GM12872 (cell line): ENCODE measurements around the gene PTPRN2.

Experiments used
- CTCF ChIP-seq: IDR thresholded peaks from 3 replicates; pipeline ENCODE4 v1.5.1; 2011; ENCODE audit warnings: low read depth, mild to moderate bottlenecking, low read length, moderate library complexity; ENCODE audit not compliant: insufficient read depth

PTPRN2 gene

DNA sequence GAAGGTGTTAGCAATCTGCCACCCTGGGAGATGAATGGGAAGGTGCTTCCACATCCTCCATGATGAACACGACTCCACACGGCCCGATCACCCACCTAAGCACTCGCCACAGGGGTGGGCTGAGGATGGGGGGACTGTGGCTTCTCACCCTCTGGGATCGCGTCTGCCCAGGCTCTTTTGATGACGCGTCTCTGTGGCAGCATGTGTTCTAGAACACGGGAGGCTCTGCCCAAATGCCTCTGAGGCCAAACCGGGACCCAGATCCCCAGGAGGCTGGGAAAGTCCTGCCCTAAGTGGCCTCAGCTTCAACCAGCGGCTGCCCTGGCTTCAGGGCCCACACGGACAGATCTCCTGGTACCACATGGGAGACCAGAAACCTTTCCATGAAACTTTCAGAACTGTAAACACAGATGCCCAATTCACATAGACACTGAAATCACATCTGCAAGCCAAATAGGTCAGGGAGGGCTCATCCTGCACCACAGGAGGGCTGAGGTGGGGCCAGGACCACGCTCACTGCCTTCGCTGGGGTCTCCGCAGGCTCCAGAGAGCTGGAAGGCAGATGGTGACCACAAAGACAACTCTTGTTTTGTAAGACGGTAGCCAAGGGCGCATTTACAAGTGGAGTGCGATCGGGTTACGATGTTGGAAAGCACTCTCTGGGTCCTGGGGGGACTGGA lies 200.6 kb downstream of the PTPRN2 start:
- no peak for TF ChIP-seq CTCF

GRCh38 chr7:158386355-158386618 lies 201.3 kb downstream of the PTPRN2 start:
- no peak for TF ChIP-seq CTCF

- no peak for TF ChIP-seq CTCF
Measured at GRCh38 chr7:158384746-158385145, 202.9 kb downstream of the PTPRN2 start.

- no peak for TF ChIP-seq CTCF
Measured at GRCh38 chr7:158383665-158384064, 204.0 kb downstream of the PTPRN2 start.

DNA sequence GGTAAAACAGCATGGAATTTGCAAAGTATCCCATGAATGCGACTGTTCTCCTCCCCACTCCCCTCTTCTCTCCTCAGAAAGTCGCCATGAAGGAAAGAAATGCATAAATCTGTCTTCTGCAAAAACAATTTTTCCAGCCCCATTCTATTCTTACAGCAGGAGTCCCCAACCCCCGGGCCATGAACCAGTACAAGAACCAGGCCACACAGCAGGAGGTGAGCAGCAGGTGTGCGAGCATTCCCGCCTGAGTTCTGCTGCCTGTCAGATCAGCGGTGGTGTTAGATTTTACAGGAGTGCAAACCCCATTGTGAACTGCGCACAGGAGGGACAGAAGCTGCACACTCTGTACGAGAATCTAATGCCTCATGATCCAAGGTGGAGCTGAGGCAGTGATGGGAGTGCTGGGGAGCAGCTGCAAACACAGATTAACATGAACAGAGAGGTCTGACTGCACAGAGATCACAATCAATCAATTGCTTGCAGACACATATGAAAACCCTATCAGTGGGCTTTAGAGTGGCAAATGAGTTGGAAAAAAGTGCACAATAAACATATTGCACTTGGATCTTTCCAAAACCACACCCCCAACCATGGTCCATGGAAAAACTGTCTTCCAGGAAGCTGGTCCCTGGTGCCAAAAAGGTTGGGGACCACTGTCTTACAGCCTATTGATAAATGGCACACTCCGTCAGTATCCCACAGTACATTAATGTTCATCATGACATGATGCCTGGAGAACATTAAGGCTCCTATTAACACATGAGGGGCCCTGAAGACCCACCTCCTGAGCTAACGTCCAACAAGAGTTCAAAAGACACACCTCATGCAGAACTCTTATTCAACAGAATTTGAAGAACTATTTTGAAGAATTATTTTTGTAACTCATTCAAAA lies 205.0 kb downstream of the PTPRN2 start:
- no peak for TF ChIP-seq CTCF

- TF ChIP-seq CTCF: no peak
Measured at GRCh38 chr7:158381956-158382355, 205.7 kb downstream of the PTPRN2 start.

DNA sequence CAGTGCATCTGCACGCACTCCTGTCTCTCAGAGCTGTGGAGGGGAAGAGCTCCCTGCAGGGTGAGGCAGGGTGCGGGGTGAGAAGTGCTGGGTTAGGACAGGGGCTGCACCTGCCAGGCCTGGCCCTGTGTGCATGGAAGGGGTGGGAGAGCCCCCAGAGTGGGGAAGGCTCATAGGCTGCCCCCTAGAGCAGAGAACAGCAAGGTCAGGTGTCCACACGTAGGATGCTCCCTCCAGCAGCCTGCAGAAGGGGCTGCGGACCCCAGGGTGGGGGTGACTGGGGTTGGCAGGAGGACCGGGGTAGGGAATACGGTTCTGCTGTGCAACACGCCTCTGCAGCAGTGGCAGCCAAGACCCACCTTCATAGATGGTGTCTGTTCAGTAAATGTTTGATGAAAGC lies 208.6 kb downstream of the PTPRN2 start:
- TF ChIP-seq CTCF: no peak
